Fibroblast of lung (primary cell): ENCODE results near the gene MSI2. TPM values are rescaled to one million over a fixed set of nuclear protein-coding genes. Genes with fewer than 3 reads are reported as not detected.

Source experiments
- DNase-seq, 2 donors: peaks; one replicate each; pipeline versions ENCODE4 v3.0.0 to v3.0.0-alpha.2; 2010; ENCODE audit warnings: low read depth in 2 of 2
- H2AFZ ChIP-seq: 2 replicates; pipeline ENCODE4 v1.5.1; 2012; ENCODE audit warnings: low read length, control low read depth, inconsistent platforms
- H3K27ac ChIP-seq: 2 replicates; pipeline ENCODE4 v1.5.1; 2011; ENCODE audit warnings: low read length, control low read depth; ENCODE audit not compliant: insufficient read depth
- H3K27me3 ChIP-seq: 2 replicates; pipeline ENCODE4 v1.5.1; 2011; ENCODE audit warnings: mild to moderate bottlenecking, low read length; ENCODE audit not compliant: control insufficient read depth, insufficient read depth
- H3K36me3 ChIP-seq: 2 replicates; pipeline ENCODE4 v1.5.1; 2011; ENCODE audit warnings: low read length; ENCODE audit not compliant: control insufficient read depth, insufficient read depth
- H3K4me1 ChIP-seq: 2 replicates; pipeline ENCODE4 v1.5.1; 2011; ENCODE audit warnings: low read length; ENCODE audit not compliant: control insufficient read depth, insufficient read depth; ENCODE audit errors: extremely low read depth
- H3K4me2 ChIP-seq: 2 replicates; pipeline ENCODE4 v1.5.1; 2011; ENCODE audit warnings: low read length, control low read depth; ENCODE audit not compliant: insufficient read depth; ENCODE audit errors: extremely low read depth
- H3K4me3 ChIP-seq, 4 experiments: fragments of 200-600 bp in 1 of 4; sonication (generic) in 1 of 4; replicated peaks in 1 of 4; 2 replicates each; pipeline ENCODE4 v1.5.1; 2011 to 2016; ENCODE audit warnings: low read length in 4 of 4, low read depth in 3 of 4, mild to moderate bottlenecking in 3 of 4, control low read depth in 2 of 4, inconsistent platforms in 1 of 4, mixed read lengths in 1 of 4; ENCODE audit not compliant: insufficient read depth in 1 of 4; ENCODE audit errors: control extremely low read depth in 1 of 4
- H3K79me2 ChIP-seq: 2 replicates; pipeline ENCODE4 v1.5.1; 2012; ENCODE audit warnings: mild to moderate bottlenecking, low read length, inconsistent platforms; ENCODE audit not compliant: control insufficient read depth, insufficient read depth
- H3K9ac ChIP-seq: 2 replicates; pipeline ENCODE4 v1.5.1; 2011; ENCODE audit warnings: mild to moderate bottlenecking, low read length, control low read depth; ENCODE audit not compliant: insufficient read depth
- H3K9me3 ChIP-seq: 2 replicates; pipeline ENCODE4 v1.5.1; 2012; ENCODE audit warnings: low read depth, low read length; ENCODE audit not compliant: control insufficient read depth, insufficient read depth
- H4K20me1 ChIP-seq: 2 replicates; pipeline ENCODE4 v1.5.1; 2011; ENCODE audit warnings: low read length; ENCODE audit not compliant: control insufficient read depth, insufficient read depth; ENCODE audit errors: extremely low read depth
- CTCF ChIP-seq, 2 donors: IDR thresholded peaks in 1 of 2; conservative IDR thresholded peaks in 1 of 2; 1 replicate in 1 of 2; 2 replicates in 1 of 2; pipeline ENCODE4 v1.5.1; 2011 to 2012; ENCODE audit warnings: low read length in 2 of 2, control low read depth in 1 of 2, inconsistent platforms in 1 of 2, low read depth in 1 of 2, mild to moderate bottlenecking in 1 of 2
- EZH2 ChIP-seq: IDR thresholded peaks from 2 replicates; pipeline ENCODE4 v1.5.1; 2012; ENCODE audit warnings: low read length, control low read depth, mild to moderate bottlenecking; ENCODE audit errors: missing control alignments
- polyA plus RNA-seq, 2 donors: library from polyadenylated mRNA; depleted of rRNA in 1 of 2; stranded (reverse) in 1 of 2; unstranded in 1 of 2; fragments of >200 nt; gene quantifications; 2 replicates each; pipeline ENCODE4 v1.2.1, GENCODE V29; 2011 to 2012; ENCODE audit warnings: missing spikeins in 1 of 2
- total RNA-seq: library from RNA; depleted of rRNA; stranded (reverse); fragments of >200 nt; gene quantifications from 2 replicates; pipeline ENCODE4 v1.2.1, GENCODE V29; 2014

The MSI2 gene
- total and polyA plus RNA-seq, 2 donors (not counting 1 experiment from before 2014, with no cell fraction given), result 6.8 to 14.2 TPM

- H3K79me2 ChIP-seq, result no peaks in the 10 kb centered on the region
- no peak overlapping the region for H3K4me2 ChIP-seq
- H3K36me3 ChIP-seq, result no peaks in the 10 kb centered on the region
- no peak overlapping the region for H3K4me3 ChIP-seq
- no peak overlapping the region for H3K27ac ChIP-seq
- no peak overlapping the region for H2AFZ ChIP-seq
- H4K20me1 ChIP-seq, result no peaks in the 10 kb centered on the region
- H3K27me3 ChIP-seq, result no peaks in the 10 kb centered on the region
- no peak for TF ChIP-seq EZH2
- no peak for TF ChIP-seq CTCF (conservative IDR thresholded peaks at IDR 0.05 in 1 of 2, IDR thresholded peaks at IDR 0.05 in 1 of 2; ENCODE audit: low read depth in 1 of 2, low read length in 2 of 2)
- no peak overlapping the region for H3K9ac ChIP-seq
- H3K4me1 ChIP-seq, result no peaks in the 10 kb centered on the region
- no peaks in the 10 kb centered on the region for H3K9me3 ChIP-seq
- no peak for DNase-seq
Observed at GRCh38 chr17:57289613-57290012, 33.3 kb downstream of the MSI2 start.

DNA sequence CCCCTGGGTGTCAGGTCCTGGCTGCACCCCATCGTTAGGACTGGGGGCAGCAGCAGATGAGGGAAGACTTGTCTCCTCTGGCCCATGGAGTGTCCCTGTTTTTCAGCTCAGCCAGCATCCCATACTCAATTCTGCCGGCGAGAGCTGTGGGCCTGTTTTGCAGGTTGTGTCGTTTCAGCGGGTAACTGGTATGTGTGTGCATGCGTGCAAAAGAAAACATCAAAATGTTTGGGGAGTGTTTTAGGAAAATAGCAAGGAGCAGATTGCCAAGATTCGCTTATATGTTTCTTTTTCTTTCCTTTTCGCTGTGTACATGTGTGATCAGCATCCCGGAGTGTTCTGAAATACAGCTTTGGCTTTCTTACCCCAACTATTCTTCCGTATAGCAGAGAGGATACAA lies 34.7 kb downstream of the MSI2 start:
- no peaks in the 10 kb centered on the region for H4K20me1 ChIP-seq
- no peaks in the 10 kb centered on the region for H3K4me1 ChIP-seq
- H2AFZ ChIP-seq, result no peak overlapping the region
- no peak overlapping the region for H3K9ac ChIP-seq
- no peaks in the 10 kb centered on the region for H3K36me3 ChIP-seq
- no peak overlapping the region for H3K4me3 ChIP-seq
- H3K4me2 ChIP-seq, result no peak overlapping the region
- DNase-seq, result no peak
- no peaks in the 10 kb centered on the region for H3K27me3 ChIP-seq
- no peak overlapping the region for H3K27ac ChIP-seq
- TF ChIP-seq EZH2 (no peak), CTCF (conservative IDR thresholded peaks at IDR 0.05 in 1 of 2, IDR thresholded peaks at IDR 0.05 in 1 of 2; ENCODE audit: low read depth in 1 of 2, low read length in 2 of 2) (no peak)
- H3K9me3 ChIP-seq, result no peaks in the 10 kb centered on the region
- no peaks in the 10 kb centered on the region for H3K79me2 ChIP-seq

DNA sequence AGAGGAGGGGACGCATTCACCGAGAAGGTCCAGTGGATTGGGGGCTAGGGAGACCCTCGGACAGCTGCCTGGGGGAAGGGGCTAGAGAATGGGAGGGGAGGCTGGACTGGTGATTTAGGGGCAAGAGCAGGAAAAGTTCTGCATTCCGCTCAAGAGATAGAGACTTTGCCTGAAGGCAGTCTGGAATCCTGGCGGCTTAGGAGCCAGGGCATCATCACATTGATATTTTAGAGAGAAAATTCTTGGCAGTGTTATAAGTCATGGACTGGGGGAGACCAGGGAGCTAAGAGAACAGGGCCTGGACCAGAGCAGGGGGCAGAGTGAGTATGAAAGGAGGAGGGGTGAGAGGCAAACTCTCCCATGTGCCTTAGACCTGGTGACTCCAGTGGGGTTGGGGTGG lies 35.8 kb downstream of the MSI2 start:
- H4K20me1 ChIP-seq, result no peaks in the 10 kb centered on the region
- no peaks in the 10 kb centered on the region for H3K4me1 ChIP-seq
- no peak for DNase-seq
- no peaks in the 10 kb centered on the region for H3K9me3 ChIP-seq
- no peak overlapping the region for H3K9ac ChIP-seq
- no peak overlapping the region for H3K4me3 ChIP-seq
- H2AFZ ChIP-seq, result no peak overlapping the region
- H3K79me2 ChIP-seq, result no peaks in the 10 kb centered on the region
- no peak for TF ChIP-seq EZH2
- no peak for TF ChIP-seq CTCF (conservative IDR thresholded peaks at IDR 0.05 in 1 of 2, IDR thresholded peaks at IDR 0.05 in 1 of 2; ENCODE audit: low read depth in 1 of 2, low read length in 2 of 2)
- no peak overlapping the region for H3K4me2 ChIP-seq
- H3K27ac ChIP-seq, result no peak overlapping the region
- H3K27me3 ChIP-seq, result no peaks in the 10 kb centered on the region
- no peaks in the 10 kb centered on the region for H3K36me3 ChIP-seq
